ENCODE data around the gene PINLYP. TPM values are rescaled to one million over a fixed set of nuclear protein-coding genes. Genes with fewer than 3 reads are reported as not detected.

Gene PINLYP
- total RNA-seq, 4 donors from 2014 or later, result 4.7 to 22.1 (median 10.9) TPM

- Histone ChIP-seq H3K36me3 (peaks cover 68% of the 10 kb centered on the region), H3K4me3 (no peak overlapping the region), H3K9me3 (no peaks in the 10 kb centered on the region), H3K27me3 (no peaks in the 10 kb centered on the region), H3K4me1 (no peaks in the 10 kb centered on the region), H3K27ac (no peak overlapping the region)
- peak; percentile 27 to 71 for TF ChIP-seq CTCF (IDR thresholded peaks at IDR 0.05)
- no peak for TF ChIP-seq POLR2A (IDR thresholded peaks at IDR 0.05)
- TF ChIP-seq POLR2AphosphoS5 (IDR thresholded peaks at IDR 0.05), result no peak
- no peak for TF ChIP-seq EP300 (IDR thresholded peaks at IDR 0.05)
- no peak for DNase-seq (ENCODE audit: low spot score in 2 of 2)
- 43% methylated on average over 8 of the region's 8 CpGs for WGBS
These were observed 20.3 kb upstream of the PINLYP start for GRCh38 chr19:43555185-43555770.

- Histone ChIP-seq H3K4me1 (peaks cover 11% of the 10 kb centered on the region), H3K4me3 (no peak overlapping the region), H3K36me3 (peaks cover 40% of the 10 kb centered on the region), H3K27me3 (no peaks in the 10 kb centered on the region), H3K27ac (no peak overlapping the region), H3K9me3 (no peaks in the 10 kb centered on the region)
- DNase-seq (ENCODE audit: low spot score in 2 of 2), result no peak
- TF ChIP-seq EP300 (IDR thresholded peaks at IDR 0.05) (no peak), POLR2AphosphoS5 (IDR thresholded peaks at IDR 0.05) (no peak), CTCF (IDR thresholded peaks at IDR 0.05) (no peak)
- WGBS, result 91% methylated on average over 3 of the region's 6 CpGs
These were observed 14.9 kb upstream of the PINLYP start for GRCh38 chr19:43560687-43561086.

GRCh38 chr19:43561139-43561970, 14.2 kb upstream of the PINLYP start:
- Histone ChIP-seq H3K4me1 (peaks cover 11% of the 10 kb centered on the region), H3K4me3 (no peak overlapping the region), H3K27me3 (no peaks in the 10 kb centered on the region), H3K27ac (no peak overlapping the region), H3K9me3 (no peaks in the 10 kb centered on the region), H3K36me3 (peaks cover 34% of the 10 kb centered on the region)
- WGBS, result 94% methylated on average over 9 of the region's 12 CpGs
- no peak for TF ChIP-seq CTCF (IDR thresholded peaks at IDR 0.05)
- TF ChIP-seq POLR2A (IDR thresholded peaks at IDR 0.05), result no peak
- no peak for TF ChIP-seq EP300 (IDR thresholded peaks at IDR 0.05)
- no peak for DNase-seq (ENCODE audit: low spot score in 2 of 2)

GRCh38 chr19:43562226-43562697, 13.3 kb upstream of the PINLYP start:
- DNase-seq (ENCODE audit: low spot score in 2 of 2), result no peak

More at GRCh38 chr19:43562226-43562697, 13.3 kb upstream of the PINLYP start:
- H3K27me3 ChIP-seq, result no peaks in the 10 kb centered on the region
- no peak overlapping the region for H3K4me3 ChIP-seq
- WGBS, result 86% methylated on average over 6 of the region's 6 CpGs
- H3K36me3 ChIP-seq, result peaks cover 32% of the 10 kb centered on the region
- H3K9me3 ChIP-seq, result no peaks in the 10 kb centered on the region
- peaks cover 11% of the 10 kb centered on the region for H3K4me1 ChIP-seq
- no peak for TF ChIP-seq POLR2A (IDR thresholded peaks at IDR 0.05)
- TF ChIP-seq POLR2AphosphoS5 (IDR thresholded peaks at IDR 0.05), result no peak
- TF ChIP-seq EP300 (IDR thresholded peaks at IDR 0.05), result no peak
- TF ChIP-seq CTCF (IDR thresholded peaks at IDR 0.05), result no peak
- peak overlapping the region; percentile 62 for H3K27ac ChIP-seq
